GM18507 (cell line): ENCODE data around the gene ADM.

ENCODE experiments used
- DNase-seq: peaks from one replicate; pipeline ENCODE4 v3.0.0; 2011; ENCODE audit warnings: low read depth; ENCODE audit not compliant: insufficient read length; ENCODE audit errors: extremely low spot score
- FAIRE-seq: peaks from 2 replicates; lab custom pipeline; 2011; peaks lifted over from hg19 to GRCh38; lab: Jason Lieb, UNC

ADM gene

DNA sequence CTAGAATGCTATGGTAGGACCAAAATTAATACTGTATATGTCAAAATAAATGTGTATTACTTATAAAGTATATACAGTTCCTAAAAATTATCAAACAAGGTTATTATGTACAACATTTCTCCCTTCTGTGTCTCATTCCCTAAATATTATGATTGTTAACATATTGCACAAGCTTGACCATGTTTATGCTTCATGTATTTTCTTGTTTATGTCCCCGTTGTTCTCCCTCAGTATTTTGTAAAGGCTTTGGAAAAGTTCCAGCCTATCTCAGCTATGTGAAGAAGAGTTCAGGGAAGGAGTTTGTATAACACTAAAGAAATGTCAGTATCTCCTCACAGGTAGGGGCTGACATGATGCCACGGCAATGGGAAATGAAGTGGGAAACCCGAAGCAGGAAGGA, 19.6 kb downstream of the ADM start:
- FAIRE-seq, result no peak
- no peak for DNase-seq

DNA sequence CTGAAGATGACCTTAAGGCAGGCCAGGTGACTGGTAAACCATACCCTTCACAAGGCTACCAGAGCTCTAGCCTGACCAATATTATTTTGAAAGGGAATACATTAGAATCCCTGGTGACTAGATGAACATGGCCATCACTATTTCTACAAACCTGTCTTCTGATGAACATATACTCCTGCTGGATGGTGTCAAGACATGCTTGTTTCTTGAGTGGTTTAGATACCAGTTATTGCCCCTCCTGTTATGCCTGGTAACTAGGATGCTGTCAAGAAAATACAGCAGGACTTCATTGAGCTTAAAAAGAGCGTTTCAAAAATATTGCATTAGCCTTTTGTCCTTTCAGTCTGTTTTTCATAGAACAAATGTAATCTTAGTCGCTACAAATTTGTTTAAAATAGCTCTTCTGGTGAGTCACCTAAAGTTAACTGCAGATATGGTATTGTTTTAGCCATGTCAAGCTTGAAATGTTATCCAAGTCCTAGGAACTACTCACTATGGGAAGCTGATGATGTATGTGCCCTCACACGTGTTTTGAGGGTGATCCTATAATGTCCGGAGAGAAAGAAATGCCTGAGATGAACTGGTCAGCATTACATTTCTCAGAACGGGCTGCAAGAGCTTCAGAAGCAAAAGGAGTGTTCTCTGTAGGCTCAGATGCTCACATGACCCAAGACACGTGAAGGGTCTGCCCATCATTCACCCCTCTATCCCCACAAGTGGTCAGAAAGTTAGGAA, 20.6 kb downstream of the ADM start:
- FAIRE-seq (no peak), DNase-seq (no peak)

DNA sequence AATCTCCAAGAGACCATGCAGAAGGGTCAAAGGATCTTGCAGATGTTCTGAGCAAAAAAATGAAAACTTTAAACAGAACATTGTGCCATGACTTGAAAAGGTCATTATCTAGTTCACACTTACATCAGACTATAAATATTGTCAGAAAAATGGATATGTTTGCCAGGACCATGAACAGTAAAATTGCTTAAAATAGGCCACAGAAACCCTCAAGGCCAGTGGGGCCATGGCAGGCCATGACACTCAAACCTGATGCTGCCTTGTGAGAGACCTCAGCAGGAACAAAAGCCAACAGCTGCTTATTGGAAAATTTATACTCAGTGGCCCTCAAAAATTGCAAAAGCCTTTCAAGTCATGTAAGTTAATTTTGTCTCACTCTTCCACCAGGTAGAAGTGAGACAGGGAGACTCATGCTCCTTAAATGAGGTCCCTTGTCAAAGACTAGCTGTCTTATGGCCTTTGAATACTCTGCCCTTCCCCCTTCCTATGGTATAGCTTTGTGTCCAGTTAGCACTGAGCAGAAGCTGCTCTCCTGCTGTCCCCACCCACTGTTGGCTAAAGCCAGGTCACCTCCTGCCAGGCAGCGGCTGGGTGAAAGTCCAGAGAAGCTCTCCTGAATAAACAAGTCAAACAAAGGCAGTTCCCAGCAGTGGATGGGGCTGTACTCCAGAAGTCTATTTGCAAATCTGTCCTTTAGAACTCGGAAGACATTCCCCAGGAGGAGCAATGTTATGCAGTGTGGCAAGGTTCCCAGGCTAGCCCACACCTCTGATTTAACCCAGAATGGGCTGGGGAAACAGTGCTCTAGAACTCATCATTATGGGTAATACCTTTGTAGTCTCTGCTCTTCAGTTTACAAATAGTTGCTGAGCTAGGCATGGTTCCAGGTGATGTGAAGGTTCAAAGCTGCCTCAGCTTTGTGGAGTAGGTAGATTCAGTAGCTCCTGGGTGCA, 21.4 kb downstream of the ADM start:
- DNase-seq (no peak), FAIRE-seq (no peak)

DNA sequence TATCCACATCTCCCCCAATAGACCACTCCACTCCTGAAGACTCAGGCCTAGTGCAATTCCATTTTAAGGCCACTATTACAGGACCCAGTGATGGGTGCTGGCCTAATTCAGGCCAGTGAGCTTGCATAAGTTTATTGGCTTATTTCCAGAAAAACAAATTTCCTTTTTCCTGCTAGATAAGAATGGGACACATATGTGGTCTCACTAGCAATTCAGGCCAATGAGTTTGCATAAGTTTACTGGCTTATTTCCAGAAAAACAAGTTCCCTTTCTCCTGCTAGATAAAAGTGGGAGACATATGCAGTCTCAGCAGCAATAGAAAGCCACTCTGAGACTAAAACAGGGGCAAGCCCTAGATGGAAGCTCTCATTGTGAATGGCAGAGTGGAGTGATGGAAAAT, 22.4 kb downstream of the ADM start:
- DNase-seq (no peak), FAIRE-seq (no peak)

DNA sequence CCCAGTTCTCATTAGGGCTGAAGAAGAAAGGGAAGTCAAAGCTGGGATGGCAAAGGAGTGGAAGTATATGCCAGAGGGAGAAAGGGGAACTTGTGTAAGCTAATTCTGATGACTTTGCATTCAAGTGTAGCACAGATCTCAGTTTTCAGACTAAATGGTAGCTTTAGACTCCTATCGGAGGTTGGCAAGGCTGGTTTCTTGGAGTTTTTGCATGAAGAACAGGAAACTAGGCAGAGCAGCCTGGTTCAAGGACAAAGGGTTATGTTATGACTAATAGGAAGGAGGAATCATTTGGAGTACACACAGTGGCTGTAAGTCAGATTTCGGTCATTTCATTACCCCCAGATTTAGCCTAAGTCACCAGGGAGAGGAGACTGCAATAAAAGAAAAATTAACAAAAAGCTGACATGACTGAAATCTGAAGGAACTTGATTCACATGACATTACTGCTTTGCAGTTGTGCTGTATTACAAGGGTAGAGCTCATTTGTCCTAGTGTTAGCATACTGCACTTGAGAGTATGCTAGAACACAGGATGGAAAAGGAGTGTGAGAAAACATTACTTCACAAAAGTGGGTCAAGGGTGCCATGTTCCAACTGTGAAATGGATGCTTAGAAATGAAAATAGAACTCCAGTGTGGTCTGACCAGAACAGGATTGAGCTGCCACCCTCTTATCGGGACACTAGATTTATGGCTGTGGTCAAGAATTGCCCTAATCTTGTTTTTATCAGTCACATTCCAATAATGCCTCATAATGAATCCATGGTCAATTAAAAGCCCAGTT, 23.6 kb downstream of the ADM start:
- FAIRE-seq, result no peak
- no peak for DNase-seq

DNA sequence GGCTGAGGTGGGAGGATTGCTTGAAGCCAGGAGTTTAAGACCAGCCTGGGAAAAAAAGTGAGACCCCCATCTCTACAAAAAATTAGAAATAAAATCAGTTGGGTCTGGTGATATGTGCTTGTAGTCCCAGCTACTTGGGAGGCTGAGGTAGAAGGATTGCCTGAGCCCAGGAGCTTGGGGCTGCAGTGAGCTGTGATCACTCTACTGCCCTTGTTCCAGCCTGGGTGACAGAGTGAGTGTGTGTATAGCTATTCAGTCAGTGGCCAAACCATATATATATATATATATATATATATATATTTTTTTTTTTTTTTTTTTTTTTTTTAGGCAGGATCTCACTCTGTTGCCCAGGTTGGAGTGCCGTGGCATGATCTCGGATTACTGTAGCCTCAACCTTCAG, 24.5 kb downstream of the ADM start:
- no peak for FAIRE-seq
- no peak for DNase-seq

DNA sequence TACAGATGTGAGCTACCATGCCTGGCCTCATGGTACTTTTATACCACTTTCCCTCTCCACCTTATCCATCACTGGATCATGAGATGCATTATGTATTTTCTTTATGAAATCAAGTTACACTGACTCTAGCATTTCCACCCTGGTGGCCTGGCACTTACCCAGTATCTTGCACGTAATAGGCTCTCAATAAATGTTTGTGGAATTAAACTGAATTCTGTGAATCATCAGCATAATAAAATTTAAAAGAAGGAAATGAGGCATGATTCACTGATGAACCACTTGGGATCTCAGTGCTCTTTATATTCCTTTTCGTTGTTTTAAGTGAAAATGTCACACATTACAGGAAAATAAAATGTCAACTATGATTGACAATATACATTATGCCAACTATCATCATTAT, 25.1 kb downstream of the ADM start:
- FAIRE-seq (no peak), DNase-seq (no peak)

DNA sequence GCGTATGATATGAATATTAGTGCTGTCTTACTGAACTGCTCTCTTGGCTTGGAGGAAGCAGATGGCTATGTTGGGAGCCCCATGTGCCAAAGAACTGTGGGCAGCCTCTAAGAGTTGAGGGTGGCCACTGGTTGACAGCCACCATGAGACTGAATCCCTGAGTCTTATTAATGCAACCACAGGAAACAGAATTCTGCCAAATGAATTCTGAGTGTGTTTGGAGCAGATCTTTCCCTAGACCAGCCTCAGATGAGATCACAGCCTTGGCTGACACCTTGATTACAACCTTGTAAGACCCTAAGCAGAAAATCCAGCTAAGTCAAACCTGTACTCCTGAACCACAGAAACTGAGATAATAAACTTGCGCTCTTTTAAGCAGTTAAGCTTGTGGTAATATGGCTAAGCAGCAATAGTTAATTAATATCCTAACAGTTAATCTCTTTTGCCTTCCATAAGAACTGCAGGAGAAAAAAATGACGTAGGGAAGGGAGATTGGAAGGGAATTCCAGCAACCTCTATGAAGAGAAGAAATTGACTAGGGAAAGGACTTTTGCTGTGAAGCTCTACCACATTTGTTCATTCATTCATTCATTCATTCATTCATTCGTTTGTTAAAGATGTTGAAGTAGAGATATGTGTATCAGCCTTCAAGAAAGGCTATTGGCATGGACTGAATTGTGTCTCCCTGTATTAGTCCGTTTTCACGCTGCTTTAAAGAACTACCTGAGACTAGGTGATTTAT, 26.8 kb downstream of the ADM start:
- DNase-seq (no peak), FAIRE-seq (no peak)

DNA sequence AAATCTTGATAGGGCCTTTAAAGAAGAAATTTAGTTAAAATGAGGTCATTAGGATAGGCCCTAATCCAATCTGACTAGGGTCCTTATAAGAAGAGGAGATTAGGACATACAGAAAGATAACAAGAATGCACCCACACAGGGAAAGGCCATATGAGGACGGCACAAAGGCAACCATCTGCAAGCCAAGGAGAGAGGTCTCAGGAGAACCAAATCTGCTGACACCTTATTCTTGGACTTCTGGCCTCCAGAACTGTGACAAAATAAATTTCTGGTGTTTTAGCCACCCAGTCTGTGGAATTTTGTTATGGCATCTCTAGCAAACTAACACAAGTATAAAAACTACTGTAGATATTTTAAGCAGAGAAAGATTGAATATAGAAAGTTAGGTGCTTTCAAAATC, 28.6 kb downstream of the ADM start:
- FAIRE-seq, result no peak
- DNase-seq, result no peak

DNA sequence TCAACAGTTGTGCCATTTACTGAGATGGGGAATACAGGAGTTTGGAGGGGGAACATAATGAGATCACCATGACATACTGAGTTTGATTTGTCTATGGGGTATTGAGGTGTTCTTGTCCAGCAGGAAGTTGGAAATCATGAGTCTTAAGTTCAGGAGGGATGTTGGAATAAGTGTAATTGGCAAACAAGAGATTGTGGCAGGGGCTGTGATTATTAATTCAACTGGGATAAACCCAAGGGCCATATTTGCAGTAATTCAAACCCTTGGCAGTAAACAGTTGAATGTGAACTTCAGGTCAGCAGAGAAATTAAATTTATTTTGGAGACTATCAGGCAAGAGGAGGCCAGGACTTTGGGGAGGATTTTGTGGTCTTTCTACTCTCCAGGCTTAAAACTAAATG, 33.4 kb downstream of the ADM start:
- FAIRE-seq (no peak), DNase-seq (no peak)

DNA sequence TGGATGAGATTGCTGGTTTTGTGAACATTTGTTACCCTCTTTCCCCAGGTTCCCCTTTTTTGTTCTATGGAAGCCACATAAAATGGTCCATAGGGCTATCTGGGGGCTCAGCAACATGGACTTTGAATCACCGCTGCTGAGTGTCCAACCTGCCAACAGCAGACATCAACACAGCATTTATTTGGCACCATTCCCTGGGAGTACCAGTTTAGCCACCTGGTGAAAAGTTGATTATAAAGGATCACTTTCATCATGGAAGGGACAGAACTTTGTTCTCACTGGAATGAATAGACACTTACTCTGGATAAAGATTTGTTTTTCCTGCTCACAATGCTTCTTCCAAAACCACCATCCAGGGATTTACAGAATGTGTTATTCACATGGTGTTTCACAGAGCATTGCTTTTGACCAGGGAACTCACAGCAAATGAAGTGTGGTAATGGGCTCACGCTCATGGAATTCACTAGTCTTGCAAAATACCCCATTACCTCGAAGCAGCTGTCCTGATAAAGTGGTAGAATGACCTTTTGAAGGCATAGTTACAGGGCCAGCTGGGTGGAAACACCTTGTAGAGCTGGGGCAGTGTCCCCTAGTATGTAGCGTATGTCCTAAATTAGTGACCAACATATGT, 43.9 kb downstream of the ADM start:
- DNase-seq, result no peak
- FAIRE-seq, result no peak

DNA sequence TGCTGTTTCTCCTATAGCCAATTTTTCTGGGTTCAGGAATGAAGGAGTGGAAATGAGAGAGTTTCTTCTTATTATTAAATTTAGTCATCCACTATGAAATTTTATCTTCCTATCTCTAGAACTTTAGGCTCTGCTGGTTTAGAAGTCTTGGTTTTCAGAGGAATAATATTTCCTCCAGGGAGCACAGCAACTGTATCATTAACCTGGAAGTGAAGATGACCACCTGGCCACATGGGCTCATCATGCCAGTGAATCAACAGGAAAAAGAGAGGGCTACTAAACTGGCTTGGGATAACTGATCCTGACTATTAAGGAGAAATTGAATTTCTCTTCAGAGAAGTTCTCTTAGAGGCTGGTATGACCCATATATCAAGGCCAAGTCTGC, 44.4 kb downstream of the ADM start:
- DNase-seq, result no peak

DNA sequence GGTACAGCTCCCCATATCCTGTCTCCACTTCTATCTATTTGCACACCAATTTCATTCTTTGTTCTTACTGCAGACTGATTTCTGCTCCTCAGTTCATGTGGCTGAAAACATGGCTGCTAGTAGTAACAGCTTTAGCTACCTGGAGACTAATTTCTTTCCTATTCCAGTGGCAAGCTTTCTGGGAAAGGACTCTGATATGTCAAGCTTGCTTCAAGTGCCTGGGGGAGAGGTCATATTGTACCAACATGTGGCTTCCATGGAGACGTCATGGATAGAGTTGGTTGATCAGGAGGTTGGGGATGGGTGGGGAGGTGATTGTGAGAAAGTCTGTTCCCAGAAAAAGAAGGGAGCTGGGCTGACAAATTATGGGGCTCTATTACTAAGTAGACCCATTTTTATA, 44.9 kb downstream of the ADM start:
- no peak for DNase-seq
- FAIRE-seq, result no peak

More for the DNA sequence above, 44.4 kb downstream of the ADM start:
- no peak for FAIRE-seq

DNA sequence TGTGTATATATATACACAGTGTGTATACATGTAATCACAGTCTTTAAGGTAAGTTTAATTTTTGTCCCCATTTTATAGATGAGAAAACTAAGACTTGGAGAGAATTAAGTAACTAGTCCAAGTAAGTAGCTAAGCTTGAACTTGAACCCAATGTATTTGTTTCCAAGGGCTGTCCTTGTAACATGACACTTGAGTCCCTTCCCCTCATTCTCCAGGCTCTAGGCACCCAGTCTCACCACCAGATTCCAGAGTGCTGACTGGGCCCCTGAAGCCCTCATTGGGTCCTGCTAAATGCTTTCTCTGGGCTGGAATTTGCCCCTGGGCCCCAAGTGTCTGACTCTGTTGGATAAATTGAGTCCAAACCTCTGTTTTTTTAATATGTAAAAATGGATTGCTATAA, 45.5 kb downstream of the ADM start:
- no peak for DNase-seq
- no peak for FAIRE-seq

DNA sequence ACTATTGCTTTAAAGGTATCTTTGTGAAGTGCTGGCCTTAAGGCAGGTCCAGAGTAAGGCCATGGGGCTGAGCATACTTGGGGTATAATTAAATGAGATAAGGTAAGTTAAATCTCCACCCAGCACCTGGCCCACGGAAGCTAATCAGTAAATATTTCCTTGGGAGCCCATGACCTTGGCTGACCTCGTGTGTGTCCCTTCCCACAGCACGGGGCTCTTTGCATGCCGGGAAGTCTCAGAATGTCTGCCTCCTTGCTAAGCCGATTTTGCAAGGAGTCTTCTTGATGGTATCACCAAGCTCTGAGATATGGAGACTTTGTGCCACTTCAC, 46.5 kb downstream of the ADM start:
- FAIRE-seq, result no peak
- no peak for DNase-seq

DNA sequence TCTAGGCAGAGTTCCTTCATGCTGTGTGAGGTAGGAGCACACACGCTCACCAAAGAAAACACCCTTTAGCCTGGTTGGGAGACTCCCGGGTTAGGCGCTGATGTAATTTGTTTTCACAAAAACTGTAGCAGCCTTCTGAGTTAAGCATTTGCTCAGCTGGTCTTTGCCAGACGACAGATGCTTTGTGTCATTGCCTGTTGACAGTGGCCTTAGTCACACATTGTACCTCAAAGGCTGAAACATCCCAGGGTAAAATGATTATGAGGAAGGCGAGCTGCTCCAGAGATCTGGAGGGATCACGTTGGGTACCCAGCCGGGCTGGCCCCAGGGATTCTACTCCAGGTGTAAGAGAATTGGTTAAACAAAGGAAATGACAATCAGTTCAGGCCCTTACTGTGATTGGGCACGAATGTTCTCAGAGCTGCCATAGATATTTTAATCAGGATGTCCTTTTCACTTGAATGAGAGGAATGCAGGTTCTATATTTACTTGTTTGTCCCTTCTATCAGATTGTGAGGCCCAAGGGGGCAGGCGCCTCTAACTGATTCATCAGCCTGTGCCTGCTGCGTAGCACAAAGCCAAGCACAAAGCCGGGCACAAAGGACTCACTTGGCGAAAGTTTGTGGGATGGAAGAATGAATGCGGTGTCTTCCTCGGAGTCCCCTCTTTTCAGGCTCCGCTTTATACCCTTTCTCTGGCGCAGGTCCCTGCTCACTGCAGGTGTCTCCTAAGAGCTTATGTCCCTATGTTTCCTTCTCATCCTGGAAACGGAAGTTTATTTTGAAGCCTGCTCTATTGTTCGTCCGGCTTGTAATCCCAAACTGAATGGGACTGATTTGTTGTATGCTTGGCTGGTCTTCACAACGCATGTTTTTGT, 47.1 kb downstream of the ADM start:
- DNase-seq, result no peak
- FAIRE-seq, result no peak

DNA sequence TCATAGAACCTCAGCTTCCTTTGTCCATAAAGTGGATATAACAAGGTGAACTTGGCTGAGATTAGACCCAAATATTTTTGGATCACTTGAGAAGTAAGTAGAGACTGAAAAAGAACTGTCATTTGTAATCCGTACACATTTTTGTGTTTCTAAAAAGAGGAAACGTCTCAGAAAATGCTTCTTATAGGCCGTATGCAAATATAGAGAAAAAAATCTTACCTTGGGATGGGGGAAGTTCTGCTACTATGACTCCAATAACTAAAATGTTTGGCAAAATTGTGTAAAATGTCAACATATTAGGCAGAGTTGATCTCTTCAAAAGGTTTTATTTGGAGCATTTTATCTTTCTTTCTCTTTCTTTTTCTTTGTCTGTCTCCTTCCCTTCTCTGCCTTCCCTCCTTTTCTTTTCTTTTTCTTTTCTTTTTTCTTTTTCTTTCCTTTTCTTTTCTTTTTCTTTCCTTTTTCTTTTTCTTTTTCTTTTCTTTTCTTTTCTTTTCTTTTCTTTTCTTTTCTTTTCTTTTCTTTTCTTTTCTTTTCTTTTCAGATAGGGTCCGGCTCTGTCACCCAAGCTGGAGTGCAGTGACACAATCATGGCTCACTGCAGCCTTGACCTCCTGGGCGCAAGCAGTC, 48.2 kb downstream of the ADM start:
- no peak for DNase-seq
- no peak for FAIRE-seq

DNA sequence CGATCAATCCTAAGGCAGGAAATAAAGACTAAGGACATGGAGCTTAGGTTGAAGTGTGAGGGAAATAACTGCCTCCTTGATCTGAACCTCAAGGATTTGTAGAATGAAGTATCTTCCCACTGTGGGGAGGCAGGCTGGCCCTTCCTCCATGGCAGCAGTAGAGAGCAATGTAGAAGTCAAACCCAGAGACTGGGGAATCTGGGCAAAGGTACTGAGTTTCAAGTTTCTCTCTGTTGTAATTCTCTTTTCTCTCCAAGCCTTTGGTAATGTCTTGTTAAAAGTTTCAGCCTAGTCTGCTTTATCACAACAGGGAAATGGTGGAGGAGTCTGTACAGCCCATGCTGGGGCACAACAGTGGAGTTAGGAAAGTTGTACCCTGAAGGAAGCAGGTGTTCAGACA, 49.5 kb downstream of the ADM start:
- FAIRE-seq (no peak), DNase-seq (no peak)
